GM18868 (cell line): Measurements from ENCODE around the gene PLAC8L1.
"Not testable (repeated sequence)": the region's sequence is repeated elsewhere in the genome, so short reads cannot be mapped to it uniquely, and the experiment has no call there.

Source experiments
- ATAC-seq: cut with Tn5 transposase; IDR thresholded peaks from one replicate; pipeline ENCODE4 v1.9.1; 2021; ENCODE audit warnings: mild to moderate bottlenecking, moderate library complexity; ENCODE audit not compliant: unreplicated experiment

Gene PLAC8L1

GRCh38 chr5:146105477-146105876 lies at the start of gene PLAC8L1:
Gene PLAC8L1 (minus strand): TSS chr5:146105577. CDS start chr5:146104311, 1,266 bp downstream.
- no peak for ATAC-seq

GRCh38 chr5:146151970-146152369 lies 46.6 kb upstream of the PLAC8L1 start:
- ATAC-seq = no peak

GRCh38 chr5:146137967-146138403 lies 32.6 kb upstream of the PLAC8L1 start:
- no peak for ATAC-seq

- ATAC-seq = no peak
Observed at GRCh38 chr5:146130440-146131045, 25.2 kb upstream of the PLAC8L1 start.

- no peak for ATAC-seq
Observed at GRCh38 chr5:146126068-146126467, 20.7 kb upstream of the PLAC8L1 start.

- no peak for ATAC-seq
Observed at GRCh38 chr5:146124580-146124979, 19.2 kb upstream of the PLAC8L1 start.

- not testable (repeated sequence) for ATAC-seq
Observed at GRCh38 chr5:146121451-146121850, 16.1 kb upstream of the PLAC8L1 start.

GRCh38 chr5:146118322-146118721 lies 12.9 kb upstream of the PLAC8L1 start:
- ATAC-seq = no peak

GRCh38 chr5:146117216-146117615 lies 11.8 kb upstream of the PLAC8L1 start:
- ATAC-seq = not testable (repeated sequence)

- ATAC-seq = peak; percentile 46
Observed at GRCh38 chr5:146116361-146116760, 11.0 kb upstream of the PLAC8L1 start.

GRCh38 chr5:146112476-146112875 lies 7.1 kb upstream of the PLAC8L1 start:
- no peak for ATAC-seq

- ATAC-seq = no peak
Observed at GRCh38 chr5:146111409-146111808, 6.0 kb upstream of the PLAC8L1 start.

- no peak for ATAC-seq
Observed at GRCh38 chr5:146109379-146109778, 4.0 kb upstream of the PLAC8L1 start.

- not testable (repeated sequence) for ATAC-seq
Observed at GRCh38 chr5:146108870-146109269, 3.5 kb upstream of the PLAC8L1 start.

GRCh38 chr5:146107901-146108300 lies 2.5 kb upstream of the PLAC8L1 start:
- ATAC-seq = no peak

GRCh38 chr5:146103594-146103993 lies 1.8 kb downstream of the PLAC8L1 start:
- no peak for ATAC-seq

GRCh38 chr5:146101646-146102045 lies 3.7 kb downstream of the PLAC8L1 start:
- no peak for ATAC-seq

GRCh38 chr5:146098047-146098446 lies 7.3 kb downstream of the PLAC8L1 start:
- ATAC-seq = no peak

- ATAC-seq = no peak
Observed at GRCh38 chr5:146091881-146092280, 13.5 kb downstream of the PLAC8L1 start.

GRCh38 chr5:146089287-146089686 lies 16.1 kb downstream of the PLAC8L1 start:
- no peak for ATAC-seq

- ATAC-seq = no peak
Observed at GRCh38 chr5:146088098-146088497, 17.3 kb downstream of the PLAC8L1 start.

- no peak for ATAC-seq
Observed at GRCh38 chr5:146084376-146084775, 21.0 kb downstream of the PLAC8L1 start.

GRCh38 chr5:146082798-146083197 lies 22.6 kb downstream of the PLAC8L1 start:
- ATAC-seq = peak; percentile 74
